Activated CD8-positive, alpha-beta memory T cell treated with anti-CD3 and anti-CD28 coated beads for 1 hour (primary cell): ENCODE measurements around the gene ADAMTS13.

Source experiments
- DNase-seq, 2 donors: peaks; one replicate each; pipeline ENCODE4 v3.0.0-alpha.2; 2020; ENCODE audit warnings: low read depth in 1 of 2; ENCODE audit errors: extremely low read depth in 1 of 2

The ADAMTS13 gene

GRCh38 chr9:133452562-133452961 lies 30.4 kb downstream of the ADAMTS13 start:
- no peak for DNase-seq

GRCh38 chr9:133453651-133454050 lies 31.5 kb downstream of the ADAMTS13 start:
- DNase-seq = no peak

- DNase-seq = no peak
Observed at GRCh38 chr9:133454325-133454724, 32.2 kb downstream of the ADAMTS13 start.

- DNase-seq = no peak
Observed at GRCh38 chr9:133454943-133455673, 32.9 kb downstream of the ADAMTS13 start.

GRCh38 chr9:133455936-133456335 lies 33.8 kb downstream of the ADAMTS13 start:
- no peak for DNase-seq

- no peak for DNase-seq
Observed at GRCh38 chr9:133456409-133456808, 34.2 kb downstream of the ADAMTS13 start.

- no peak for DNase-seq
Observed at GRCh38 chr9:133457233-133457632, 35.1 kb downstream of the ADAMTS13 start.

GRCh38 chr9:133457748-133458147 lies 35.6 kb downstream of the ADAMTS13 start:
- DNase-seq = no peak

- DNase-seq = no peak
Observed at GRCh38 chr9:133458643-133459312, 36.6 kb downstream of the ADAMTS13 start.

GRCh38 chr9:133459476-133460404 lies 37.6 kb downstream of the ADAMTS13 start, which contains the start of gene CACFD1:
TSS of gene CACFD1 (plus strand) at chr9:133459978. CDS start at chr9:133460067, 89 bp downstream.
- DNase-seq = peak; percentile 77 to 84

GRCh38 chr9:133460405-133461175 lies 38.4 kb downstream of the ADAMTS13 start:
- DNase-seq = no peak

- DNase-seq = no peak
Observed at GRCh38 chr9:133461975-133462374, 39.8 kb downstream of the ADAMTS13 start.

- DNase-seq = no peak
Observed at GRCh38 chr9:133463234-133463863, 41.2 kb downstream of the ADAMTS13 start.

GRCh38 chr9:133463864-133464615 lies 41.9 kb downstream of the ADAMTS13 start:
- no peak for DNase-seq

GRCh38 chr9:133464638-133465037 lies 42.5 kb downstream of the ADAMTS13 start:
- DNase-seq = no peak

- no peak for DNase-seq
Observed at GRCh38 chr9:133465984-133466383, 43.8 kb downstream of the ADAMTS13 start.

GRCh38 chr9:133467101-133467500 lies 44.9 kb downstream of the ADAMTS13 start:
- no peak for DNase-seq

- DNase-seq = no peak
Observed at GRCh38 chr9:133468374-133468773, 46.2 kb downstream of the ADAMTS13 start.

GRCh38 chr9:133468777-133469421 lies 46.7 kb downstream of the ADAMTS13 start:
- DNase-seq = no peak
